HepG2 (cell line): Measurements from ENCODE around the gene ADAM15. TPM values are rescaled to one million over a fixed set of nuclear protein-coding genes. Genes with fewer than 3 reads are reported as not detected.

Experiments used
- HIC2 ChIP-seq: sonication (generic); formaldehyde crosslinking; IDR thresholded peaks from 2 replicates; pipeline ENCODE4 v1.9.0; 2022; ENCODE audit warnings: low read depth, missing genetic modification reagents
- HOMEZ ChIP-seq: IDR thresholded peaks from 2 replicates; pipeline ENCODE4 v1.6.1; 2016; ENCODE audit warnings: low read depth
- IKZF4 ChIP-seq: sonication (generic); formaldehyde crosslinking; IDR thresholded peaks from 2 replicates; pipeline ENCODE4 v1.5.1; 2020; ENCODE audit warnings: borderline replicate concordance, mild to moderate bottlenecking, low read depth, missing genetic modification reagents; ENCODE audit errors: not compliant biosample characterization
- NCOR1 ChIP-seq: fragments of 200-600 bp; sonication (generic); IDR thresholded peaks from 2 replicates; pipeline ENCODE4 v1.7.0; 2017; ENCODE audit warnings: antibody characterized with exemption, low read length, borderline replicate concordance
- NR2F1 ChIP-seq, 2 experiments: fragments of 450-650 bp in 1 of 2; formaldehyde crosslinking in 1 of 2; IDR thresholded peaks; 2 replicates each; pipeline versions ENCODE4 v1.5.0 to v1.6.1; 2016 to 2020; ENCODE audit warnings: mild to moderate bottlenecking in 1 of 2, missing compliant biosample characterization in 1 of 2, missing genetic modification reagents in 1 of 2, moderate library complexity in 1 of 2
- NR3C1 ChIP-seq: sonication (generic); formaldehyde crosslinking; IDR thresholded peaks from 2 replicates; pipeline ENCODE4 v1.4.0; 2020; ENCODE audit warnings: missing genetic modification reagents
- ZC3H13 ChIP-seq: sonication (generic); formaldehyde crosslinking; IDR thresholded peaks from 2 replicates; pipeline ENCODE4 v1.8.1; 2023; ENCODE audit warnings: mild to moderate bottlenecking, missing genetic modification reagents, moderate library complexity
- ZNF318 ChIP-seq: sonication (generic); formaldehyde crosslinking; IDR thresholded peaks from 2 replicates; pipeline ENCODE4 v1.4.0; 2020; ENCODE audit warnings: mild to moderate bottlenecking, missing genetic modification reagents
- ZNF512B ChIP-seq: sonication (generic); formaldehyde crosslinking; IDR thresholded peaks from 2 replicates; pipeline ENCODE4 v1.5.1; 2020; ENCODE audit warnings: missing genetic modification reagents, mild to moderate bottlenecking, borderline replicate concordance
- polyA plus RNA-seq, 8 experiments: library from polyadenylated mRNA; depleted of rRNA in 3 of 8; stranded (reverse) in 7 of 8; unstranded in 1 of 8; fragments of >200 nt; fragmentation: Illumina TruSeq in 4 of 8; extraction: Trizol in 4 of 8; gene quantifications; 2 replicates each; pipeline versions ENCODE4 v1.2.1 to v1.2.3, GENCODE V29; 2011 to 2016; ENCODE audit warnings: low read depth in 4 of 8, missing spikeins in 1 of 8, mixed read lengths in 1 of 8; ENCODE audit not compliant: insufficient read depth in 1 of 8
- total RNA-seq, 5 experiments: library from RNA; depleted of rRNA; stranded (reverse); fragments of >200 nt; fragmentation: Illumina TruSeq; extraction: Trizol; gene quantifications; 2 replicates each; pipeline ENCODE4 v1.2.3, GENCODE V29; 2016; ENCODE audit warnings: low read depth in 1 of 5

ADAM15 gene
- total and polyA plus RNA-seq, 2 of the 13 experiments (the other 11 are each of a cell fraction or from before 2014, with no cell fraction given): 17.9 to 25.6 TPM

DNA sequence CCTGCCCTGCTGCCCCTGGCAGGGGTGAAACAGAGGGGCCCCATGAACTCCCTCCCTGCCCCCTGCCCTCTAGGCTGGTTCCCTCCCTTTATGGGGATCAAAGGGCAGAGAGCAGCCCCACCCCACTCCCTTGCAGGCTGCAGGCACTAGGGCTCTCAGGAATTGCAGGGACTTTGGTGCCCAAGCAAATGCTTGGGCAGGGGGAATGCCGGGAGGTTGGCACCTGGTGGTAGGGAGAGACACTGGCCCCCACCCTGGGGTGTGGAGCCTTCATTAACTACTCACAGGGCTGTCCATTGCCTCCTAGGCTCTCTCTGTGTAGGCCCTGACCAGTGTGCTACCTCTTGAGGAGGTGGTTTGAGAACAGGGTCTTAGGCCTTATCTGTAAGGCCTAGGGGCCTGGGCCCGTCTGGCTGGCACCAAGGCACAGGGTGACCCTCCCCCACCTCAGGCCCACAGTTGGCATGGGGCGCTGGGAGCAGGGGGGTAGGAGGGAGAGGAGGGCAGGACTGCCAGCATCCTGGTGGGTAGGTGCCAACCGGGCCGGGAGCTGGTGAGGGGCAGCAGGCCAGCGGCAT is 43.8 kb upstream of the ADAM15 start (continued):
- TF ChIP-seq ZNF318 (CRISPR knock-in tag) (no peak), IKZF4 (CRISPR knock-in tag) (no peak), HIC2 (CRISPR knock-in tag) (peak; percentile 98), NCOR1 (peak; percentile 34; the same call in 1 of the 2 replicates), NR2F1 (CRISPR knock-in tag; IDR thresholded peaks at IDR 0.05) (0 out of 4 replicates have a peak, but pooled peaks have one; percentile 16 to 42), HOMEZ (CRISPR knock-in tag) (no peak), ZNF512B (CRISPR knock-in tag) (no peak), NR3C1 (CRISPR knock-in tag) (no peak), ZC3H13 (CRISPR knock-in tag) (no peak)
